GM18505 (cell line): ENCODE results near the gene BMERB1.

Experiments used
- ATAC-seq: cut with Tn5 transposase; IDR thresholded peaks from one replicate; pipeline ENCODE4 v1.9.1; 2021; ENCODE audit not compliant: unreplicated experiment
- POLR2A ChIP-seq: IDR thresholded peaks from 4 replicates; pipeline ENCODE4 v1.6.1; 2011; ENCODE audit warnings: borderline replicate concordance; ENCODE audit not compliant: insufficient read depth, insufficient read length; ENCODE audit errors: extremely low read depth

The BMERB1 gene

GRCh38 chr16:15509051-15509592, 74.7 kb downstream of the BMERB1 start:
- no peak for TF ChIP-seq POLR2A
- no peak for ATAC-seq

- no peak for ATAC-seq
- TF ChIP-seq POLR2A, result no peak
These were observed 75.5 kb downstream of the BMERB1 start for GRCh38 chr16:15509593-15510535.

GRCh38 chr16:15510992-15511391, 76.6 kb downstream of the BMERB1 start:
- no peak for TF ChIP-seq POLR2A
- no peak for ATAC-seq

GRCh38 chr16:15511759-15512487, 77.5 kb downstream of the BMERB1 start:
- ATAC-seq, result no peak
- TF ChIP-seq POLR2A, result no peak

- no peak for TF ChIP-seq POLR2A
- ATAC-seq, result no peak
These were observed 78.8 kb downstream of the BMERB1 start for GRCh38 chr16:15513156-15513555.

- no peak for ATAC-seq
- no peak for TF ChIP-seq POLR2A
These were observed 81.6 kb downstream of the BMERB1 start for GRCh38 chr16:15515992-15516391.

- no peak for ATAC-seq
These were observed 82.2 kb downstream of the BMERB1 start for GRCh38 chr16:15516609-15517008.

GRCh38 chr16:15517743-15518377, 83.5 kb downstream of the BMERB1 start:
- no peak for ATAC-seq
- no peak for TF ChIP-seq POLR2A

More at GRCh38 chr16:15516609-15517008, 82.2 kb downstream of the BMERB1 start:
- no peak for TF ChIP-seq POLR2A

GRCh38 chr16:15518381-15519351, 84.3 kb downstream of the BMERB1 start:
- ATAC-seq, result no peak
- no peak for TF ChIP-seq POLR2A

GRCh38 chr16:15519790-15520189, 85.4 kb downstream of the BMERB1 start:
- TF ChIP-seq POLR2A, result no peak
- ATAC-seq, result no peak

GRCh38 chr16:15521390-15521757, 87.0 kb downstream of the BMERB1 start:
- ATAC-seq, result no peak
- no peak for TF ChIP-seq POLR2A
